Activated naive CD8-positive, alpha-beta T cell (primary cell): ENCODE measurements around the gene TRIM26.

Experiments used
- H3K27ac Mint-ChIP-seq: one replicate; pipeline ENCODE4 v1.8.0; 2021; ENCODE audit warnings: mixed read lengths
- H3K27me3 Mint-ChIP-seq: one replicate; pipeline ENCODE4 v1.8.0; 2021; ENCODE audit warnings: mixed read lengths
- H3K36me3 Mint-ChIP-seq: one replicate; pipeline ENCODE4 v1.8.0; 2021; ENCODE audit warnings: mixed read lengths
- H3K4me1 Mint-ChIP-seq: one replicate; pipeline ENCODE4 v1.8.0; 2021; ENCODE audit warnings: low read depth, mixed read lengths
- H3K4me3 Mint-ChIP-seq: one replicate; pipeline ENCODE4 v1.8.0; 2021; ENCODE audit warnings: mild to moderate bottlenecking, mixed read lengths
- H3K9me3 Mint-ChIP-seq: one replicate; pipeline ENCODE4 v1.8.0; 2021; ENCODE audit warnings: low read depth, mixed read lengths

Gene TRIM26

DNA sequence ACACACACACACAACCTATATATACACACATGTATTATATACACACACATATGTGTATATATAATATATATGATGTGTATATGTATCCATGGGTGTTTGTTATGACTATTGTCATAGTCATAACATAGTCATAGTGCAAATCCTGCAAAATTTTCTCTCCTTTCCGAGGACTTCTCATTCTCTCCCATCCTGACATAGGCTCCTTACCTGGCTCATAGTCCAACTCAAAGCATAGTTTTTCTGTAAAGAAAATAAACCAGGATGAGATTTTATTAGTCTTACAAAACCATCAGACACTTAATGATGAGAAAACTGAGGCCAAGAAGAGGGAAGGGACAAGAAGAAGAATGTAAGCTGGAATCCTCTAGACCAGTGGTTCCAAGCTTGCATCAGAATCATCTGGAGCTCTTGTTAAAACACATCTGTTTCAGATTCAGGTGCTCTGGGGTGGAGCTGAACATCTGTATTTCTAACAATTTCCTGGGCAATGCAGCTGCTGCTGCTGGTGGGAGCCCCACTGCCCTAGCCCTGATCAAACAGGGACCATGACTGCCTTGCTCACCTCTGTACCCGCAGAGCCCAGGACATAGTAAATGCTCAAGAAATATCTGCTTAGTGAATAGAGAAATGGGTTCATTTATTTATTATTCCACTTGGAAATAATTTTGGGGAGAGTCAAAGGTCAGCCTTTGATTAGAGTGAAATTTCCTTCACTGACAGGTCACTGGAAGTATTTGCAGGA, 57.5 kb downstream of the TRIM26 start:
- H3K9me3 Mint-ChIP-seq, result no peaks in the 10 kb centered on the region
- H3K27ac Mint-ChIP-seq, result no peak overlapping the region
- H3K4me3 Mint-ChIP-seq, result no peak overlapping the region
- no peaks in the 10 kb centered on the region for H3K36me3 Mint-ChIP-seq
- H3K4me1 Mint-ChIP-seq, result peaks cover 3% of the 10 kb centered on the region
- peaks cover 10% of the 10 kb centered on the region for H3K27me3 Mint-ChIP-seq

DNA sequence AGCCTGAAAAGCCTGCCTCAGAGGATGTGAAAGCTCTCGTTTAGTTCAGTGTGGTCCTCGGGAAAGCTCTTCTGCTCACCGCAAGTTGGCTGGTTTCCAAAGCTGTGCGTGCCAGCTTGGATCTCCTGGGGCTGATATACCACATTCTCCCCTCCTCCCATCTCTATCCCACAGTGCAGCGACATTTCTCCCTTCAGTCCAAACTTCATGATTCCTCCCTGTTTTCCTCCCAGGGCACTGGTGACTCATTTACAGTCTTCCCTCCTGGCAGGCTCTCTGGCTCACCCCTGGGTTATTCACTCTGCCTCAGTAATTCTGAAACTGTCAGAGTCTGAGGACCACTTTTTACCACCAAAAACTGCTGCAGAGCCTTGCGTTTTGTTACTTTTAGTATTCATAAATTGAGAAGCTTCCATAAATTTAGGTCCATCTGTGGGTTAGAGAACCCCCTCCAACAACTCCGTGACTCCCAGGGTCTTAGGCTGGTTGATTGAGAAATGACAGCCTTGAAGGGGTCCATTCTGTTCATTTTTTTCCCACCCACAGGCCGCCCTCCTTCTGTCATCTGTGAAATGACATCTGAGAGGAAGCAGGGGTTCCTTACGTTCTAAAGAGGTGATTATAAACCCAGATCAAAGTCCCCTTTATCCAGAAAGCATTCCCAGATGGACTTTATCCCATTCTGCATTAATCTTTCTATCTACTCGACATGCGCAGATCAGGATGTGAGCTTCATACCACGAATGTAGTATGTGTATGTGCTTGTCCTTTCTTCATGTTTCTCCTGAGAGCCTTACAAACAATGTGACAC, 58.3 kb downstream of the TRIM26 start:
- Mint-ChIP-seq H3K4me3 (no peak overlapping the region), H3K27ac (no peak overlapping the region), H3K36me3 (no peaks in the 10 kb centered on the region), H3K9me3 (no peaks in the 10 kb centered on the region), H3K4me1 (peaks cover 3% of the 10 kb centered on the region), H3K27me3 (peaks cover 15% of the 10 kb centered on the region)

DNA sequence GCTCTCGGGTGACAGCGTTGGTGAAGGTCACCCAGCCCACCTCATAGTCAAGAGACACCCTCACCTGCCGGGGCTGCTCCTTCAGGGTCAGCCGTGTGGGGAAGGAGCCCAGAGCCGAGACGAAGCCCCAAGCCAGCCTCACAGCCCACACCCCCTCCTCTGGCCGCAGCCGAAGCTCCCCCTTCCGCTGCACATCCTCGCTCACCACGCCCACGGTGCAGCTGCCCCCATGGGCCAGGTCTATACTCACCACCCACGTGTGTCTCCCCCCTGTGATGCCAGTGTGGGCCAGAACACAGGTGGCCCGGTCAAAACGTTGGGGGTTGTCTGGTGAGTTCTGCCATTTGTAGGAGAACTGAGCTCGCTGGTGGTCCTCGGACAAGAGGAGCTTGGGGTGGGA, 59.1 kb downstream of the TRIM26 start:
- no peaks in the 10 kb centered on the region for H3K36me3 Mint-ChIP-seq
- peaks cover 16% of the 10 kb centered on the region for H3K27me3 Mint-ChIP-seq
- H3K9me3 Mint-ChIP-seq, result no peaks in the 10 kb centered on the region
- peaks cover 3% of the 10 kb centered on the region for H3K4me1 Mint-ChIP-seq
- no peak overlapping the region for H3K27ac Mint-ChIP-seq
- no peak overlapping the region for H3K4me3 Mint-ChIP-seq

DNA sequence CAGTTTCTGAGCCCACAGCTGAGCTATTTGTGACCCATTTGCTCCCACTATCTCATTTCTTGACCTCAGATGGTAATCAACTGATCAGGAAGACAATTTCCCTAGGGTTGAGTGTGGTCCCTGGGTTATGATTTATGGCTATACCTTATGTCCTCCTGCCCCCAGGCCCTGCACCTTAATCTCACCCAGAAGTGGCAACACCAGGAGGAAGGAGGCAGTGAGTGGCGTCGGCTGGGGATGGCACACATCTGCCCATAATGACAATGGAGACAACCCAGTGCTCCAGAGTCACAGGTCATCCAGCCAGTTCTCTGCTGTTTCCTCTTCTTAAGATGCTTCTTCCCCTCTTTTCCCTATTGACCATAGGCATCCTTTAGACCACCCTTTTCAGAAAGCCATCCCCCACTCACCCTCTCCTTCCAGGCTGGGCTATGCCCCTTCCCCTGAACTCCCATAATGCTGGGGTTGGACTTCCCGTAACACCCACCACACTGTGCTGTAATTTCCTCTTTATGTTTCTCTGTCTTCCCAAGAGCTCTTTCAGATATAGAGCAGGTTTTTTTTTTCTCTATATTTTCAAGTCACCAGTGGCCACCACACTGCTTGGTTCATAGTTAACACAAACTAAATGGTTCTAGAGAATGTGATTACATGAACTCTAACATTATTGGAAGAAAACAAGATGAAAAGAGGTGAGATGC, 60.1 kb downstream of the TRIM26 start:
- H3K27me3 Mint-ChIP-seq, result peaks cover 18% of the 10 kb centered on the region
- no peaks in the 10 kb centered on the region for H3K9me3 Mint-ChIP-seq
- H3K27ac Mint-ChIP-seq, result no peak overlapping the region
- no peaks in the 10 kb centered on the region for H3K36me3 Mint-ChIP-seq
- peaks cover 3% of the 10 kb centered on the region for H3K4me1 Mint-ChIP-seq
- no peak overlapping the region for H3K4me3 Mint-ChIP-seq

DNA sequence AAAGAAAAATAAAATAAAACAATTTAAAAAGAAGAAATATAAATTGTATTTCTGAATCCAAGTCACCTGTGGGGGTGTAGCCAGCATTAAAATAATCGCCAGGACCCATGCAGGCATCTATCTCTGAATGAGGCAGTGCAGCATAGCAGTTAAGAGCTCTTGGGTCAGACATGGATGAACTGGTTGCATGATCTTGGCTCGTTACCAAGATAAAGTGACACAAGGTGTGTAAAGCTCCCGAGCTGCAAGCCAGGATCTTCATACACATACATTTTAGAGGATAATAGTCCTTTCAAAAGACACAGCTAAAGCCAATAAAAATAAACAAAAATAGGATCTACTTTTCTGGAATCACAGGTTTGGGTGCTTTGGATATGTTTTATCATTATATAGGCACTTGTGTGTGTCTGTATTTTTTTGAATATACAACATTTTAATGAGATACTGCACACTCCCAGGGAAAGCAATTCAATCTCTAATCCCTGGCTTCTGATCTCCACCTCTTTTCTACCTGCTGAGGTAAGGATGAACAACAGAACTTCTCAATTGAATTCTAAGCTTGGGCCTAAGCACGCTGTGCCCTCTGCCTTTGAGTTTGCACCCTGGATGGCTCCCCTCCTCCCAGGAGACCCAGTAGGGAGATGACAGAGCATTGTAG, 61.1 kb downstream of the TRIM26 start:
- no peaks in the 10 kb centered on the region for H3K9me3 Mint-ChIP-seq
- peaks cover 3% of the 10 kb centered on the region for H3K4me1 Mint-ChIP-seq
- H3K27me3 Mint-ChIP-seq, result peaks cover 25% of the 10 kb centered on the region
- H3K27ac Mint-ChIP-seq, result no peak overlapping the region
- no peaks in the 10 kb centered on the region for H3K36me3 Mint-ChIP-seq
- H3K4me3 Mint-ChIP-seq, result no peak overlapping the region

DNA sequence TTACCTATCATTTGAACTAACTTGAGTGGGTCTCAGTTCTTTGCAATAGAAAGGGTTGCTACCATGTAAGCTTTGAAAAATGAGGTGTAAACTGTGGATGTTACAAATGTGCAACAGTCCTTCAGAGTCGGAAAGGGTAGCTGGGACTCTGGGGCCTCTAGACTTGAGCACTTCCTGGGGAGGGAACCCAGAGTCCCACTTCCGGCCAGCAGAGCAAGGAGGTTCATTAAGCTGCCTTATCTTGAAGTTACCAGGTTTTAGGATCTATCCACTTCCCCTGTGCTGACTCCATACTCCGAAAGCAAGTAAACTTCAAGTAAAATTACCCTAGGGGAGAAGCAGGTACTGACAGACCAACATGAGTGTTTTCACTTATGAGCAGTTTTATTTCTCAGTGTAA, 61.6 kb downstream of the TRIM26 start:
- Mint-ChIP-seq H3K36me3 (no peaks in the 10 kb centered on the region), H3K9me3 (no peaks in the 10 kb centered on the region), H3K27ac (no peak overlapping the region), H3K4me1 (peaks cover 3% of the 10 kb centered on the region), H3K27me3 (peaks cover 25% of the 10 kb centered on the region), H3K4me3 (no peak overlapping the region)

DNA sequence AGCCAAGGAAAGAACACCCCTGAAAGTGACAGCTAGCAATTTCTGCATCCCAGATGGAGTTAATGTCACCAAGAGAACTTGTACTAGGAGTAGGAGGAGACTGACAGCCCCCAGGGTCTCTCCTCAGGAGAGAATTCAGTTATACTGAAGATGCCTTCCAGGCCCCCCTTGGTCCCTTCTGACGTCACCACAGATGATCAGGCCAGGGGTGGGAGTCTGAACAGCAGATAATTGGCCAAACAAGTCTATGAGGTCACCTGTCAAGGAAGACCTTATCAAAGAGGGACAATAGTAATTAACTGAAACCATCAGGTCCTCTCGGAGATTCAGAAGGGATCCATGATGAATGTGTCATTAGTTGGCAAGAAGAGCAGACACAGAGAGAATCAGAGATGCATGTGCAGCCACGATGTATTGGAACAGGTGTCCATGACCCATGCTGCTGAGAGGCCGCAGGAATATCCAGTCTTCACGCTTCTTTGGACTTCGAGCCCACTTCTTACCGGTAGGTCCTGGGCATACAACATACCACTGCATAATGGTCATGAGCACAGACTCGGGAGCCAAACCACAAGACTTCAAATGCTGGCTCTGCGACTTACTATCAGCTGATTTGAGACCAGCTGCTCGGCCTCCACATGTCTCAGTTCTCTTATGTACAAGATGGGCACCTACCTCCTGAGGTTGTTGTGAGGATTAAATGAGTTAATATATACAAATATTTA, 62.4 kb downstream of the TRIM26 start:
- Mint-ChIP-seq H3K27ac (no peak overlapping the region), H3K36me3 (no peaks in the 10 kb centered on the region), H3K27me3 (peaks cover 22% of the 10 kb centered on the region), H3K9me3 (no peaks in the 10 kb centered on the region), H3K4me1 (peaks cover 3% of the 10 kb centered on the region), H3K4me3 (no peak overlapping the region)

DNA sequence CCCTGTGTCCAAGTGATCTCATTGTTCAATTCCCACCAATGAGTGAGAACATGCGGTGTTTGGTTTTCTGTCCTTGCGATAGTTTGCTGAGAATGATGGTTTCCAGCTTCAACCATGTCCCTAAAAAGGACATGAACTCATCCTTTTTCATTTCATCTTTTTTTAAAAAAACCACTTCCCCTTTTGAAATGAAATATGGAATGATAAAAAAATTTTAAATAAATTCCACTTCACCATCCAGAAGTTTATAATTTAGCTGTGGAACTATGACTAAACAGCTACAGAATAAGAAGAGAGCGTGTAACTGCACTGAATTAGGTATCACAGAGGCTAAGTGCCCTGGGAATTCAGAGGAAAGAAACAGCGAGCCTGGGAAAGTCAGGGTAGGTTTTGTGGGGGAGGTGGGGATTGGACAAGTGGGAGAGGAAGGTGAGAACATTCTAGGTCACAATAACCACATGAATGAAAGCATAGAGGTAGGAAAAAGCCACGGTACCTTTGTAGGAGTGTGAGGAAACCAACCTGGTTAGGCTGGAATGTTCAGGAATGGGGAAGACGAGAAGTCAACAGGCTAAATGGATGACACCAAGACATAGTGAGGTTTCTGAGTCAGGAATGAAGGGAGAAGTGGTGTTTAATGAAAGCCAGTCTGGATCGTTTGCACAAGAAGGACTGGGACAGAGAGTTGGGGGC, 63.2 kb downstream of the TRIM26 start:
- Mint-ChIP-seq H3K27ac (no peak overlapping the region), H3K27me3 (peaks cover 22% of the 10 kb centered on the region), H3K4me3 (no peak overlapping the region), H3K9me3 (no peaks in the 10 kb centered on the region), H3K4me1 (peaks cover 3% of the 10 kb centered on the region), H3K36me3 (no peaks in the 10 kb centered on the region)

DNA sequence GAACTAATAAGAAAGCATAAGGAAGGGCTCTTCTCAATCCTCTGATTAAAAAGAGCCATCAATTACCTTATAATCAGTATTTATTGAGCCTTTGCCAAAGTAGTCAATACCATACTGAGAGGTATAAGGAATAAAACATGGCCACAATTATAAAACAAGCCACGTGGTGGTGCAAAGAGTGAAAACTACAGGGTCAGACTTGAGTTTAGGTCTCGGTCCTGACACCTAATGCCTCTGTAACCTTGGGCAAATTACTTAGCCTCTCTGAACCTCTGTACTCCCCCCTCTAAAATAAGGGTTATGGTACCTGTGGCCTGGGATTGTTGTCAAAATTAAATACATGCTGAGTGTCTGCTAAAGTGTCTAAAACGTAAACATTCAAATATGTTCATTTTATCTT, 64.0 kb downstream of the TRIM26 start:
- H3K4me1 Mint-ChIP-seq, result peaks cover 3% of the 10 kb centered on the region
- H3K4me3 Mint-ChIP-seq, result no peak overlapping the region
- no peaks in the 10 kb centered on the region for H3K36me3 Mint-ChIP-seq
- no peak overlapping the region for H3K27ac Mint-ChIP-seq
- no peaks in the 10 kb centered on the region for H3K9me3 Mint-ChIP-seq
- H3K27me3 Mint-ChIP-seq, result peaks cover 25% of the 10 kb centered on the region

DNA sequence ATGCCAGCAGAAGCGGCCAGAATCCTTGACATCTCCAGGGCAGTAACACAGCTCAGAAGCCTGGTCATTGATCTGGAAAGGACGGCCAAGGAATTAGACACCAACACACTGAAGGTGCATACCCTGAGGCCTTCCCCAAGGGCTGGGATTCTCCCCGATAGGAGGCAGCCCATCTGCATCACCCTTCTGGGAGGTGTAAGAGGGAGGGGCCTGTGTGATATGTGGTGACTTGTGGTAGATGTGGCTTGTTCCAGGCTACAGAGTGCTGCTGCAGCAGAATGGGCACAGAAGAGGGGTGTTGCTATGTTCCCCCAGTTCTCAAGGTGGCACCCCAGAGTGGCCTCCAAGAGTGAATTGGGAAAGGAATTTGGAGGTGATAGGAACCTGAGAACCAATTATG, 66.1 kb downstream of the TRIM26 start:
- H3K4me3 Mint-ChIP-seq, result no peak overlapping the region
- peaks cover 33% of the 10 kb centered on the region for H3K27me3 Mint-ChIP-seq
- peaks cover 3% of the 10 kb centered on the region for H3K4me1 Mint-ChIP-seq
- H3K36me3 Mint-ChIP-seq, result no peaks in the 10 kb centered on the region
- no peak overlapping the region for H3K27ac Mint-ChIP-seq
- H3K9me3 Mint-ChIP-seq, result no peaks in the 10 kb centered on the region

DNA sequence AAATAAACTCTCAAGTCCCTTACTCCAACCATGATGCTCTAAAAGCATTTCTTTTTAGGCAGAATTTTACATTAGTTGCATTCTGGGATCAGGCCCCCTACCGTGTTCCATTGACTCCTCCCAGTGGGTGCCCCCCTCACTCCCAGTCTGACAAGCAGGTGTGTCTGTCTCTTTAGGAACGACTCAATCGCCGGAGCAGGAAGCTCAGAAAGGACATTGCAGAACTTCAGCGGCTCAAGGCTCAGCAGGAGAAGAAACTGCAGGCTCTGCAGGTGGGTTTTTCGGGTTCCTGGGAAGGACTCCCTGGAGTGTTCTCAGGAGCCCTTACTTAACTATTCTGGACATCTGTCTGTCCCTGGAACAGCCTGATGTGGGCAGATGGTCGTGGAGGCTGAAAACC, 67.4 kb downstream of the TRIM26 start:
- H3K27ac Mint-ChIP-seq, result no peak overlapping the region

DNA sequence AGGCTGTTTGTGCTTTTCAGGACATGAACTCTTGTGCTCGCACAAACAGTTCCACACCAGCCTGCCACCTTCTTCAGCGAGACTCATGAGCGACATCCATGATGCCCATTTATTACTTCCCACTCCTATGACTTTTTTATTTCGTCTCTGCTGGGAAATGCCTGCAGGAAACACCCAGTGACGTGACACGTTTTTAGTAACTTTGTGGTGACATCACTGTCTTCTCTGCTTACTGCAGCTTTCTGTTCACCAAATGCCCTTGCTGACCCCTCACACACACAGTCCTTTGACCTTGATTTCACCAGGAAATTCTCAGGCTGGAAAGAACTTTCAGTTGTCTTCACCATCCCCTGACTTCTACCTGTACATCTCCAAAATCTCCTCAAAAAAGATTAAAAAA, 68.4 kb downstream of the TRIM26 start:
- no peak overlapping the region for H3K27ac Mint-ChIP-seq
- no peaks in the 10 kb centered on the region for H3K36me3 Mint-ChIP-seq
- H3K4me3 Mint-ChIP-seq, result no peak overlapping the region
- H3K9me3 Mint-ChIP-seq, result no peaks in the 10 kb centered on the region
- H3K27me3 Mint-ChIP-seq, result peaks cover 38% of the 10 kb centered on the region
- H3K4me1 Mint-ChIP-seq, result no peaks in the 10 kb centered on the region

More for the DNA sequence above, 67.4 kb downstream of the TRIM26 start:
- no peaks in the 10 kb centered on the region for H3K9me3 Mint-ChIP-seq
- no peaks in the 10 kb centered on the region for H3K4me1 Mint-ChIP-seq
- no peaks in the 10 kb centered on the region for H3K36me3 Mint-ChIP-seq
- H3K4me3 Mint-ChIP-seq, result no peak overlapping the region
- H3K27me3 Mint-ChIP-seq, result peaks cover 41% of the 10 kb centered on the region

DNA sequence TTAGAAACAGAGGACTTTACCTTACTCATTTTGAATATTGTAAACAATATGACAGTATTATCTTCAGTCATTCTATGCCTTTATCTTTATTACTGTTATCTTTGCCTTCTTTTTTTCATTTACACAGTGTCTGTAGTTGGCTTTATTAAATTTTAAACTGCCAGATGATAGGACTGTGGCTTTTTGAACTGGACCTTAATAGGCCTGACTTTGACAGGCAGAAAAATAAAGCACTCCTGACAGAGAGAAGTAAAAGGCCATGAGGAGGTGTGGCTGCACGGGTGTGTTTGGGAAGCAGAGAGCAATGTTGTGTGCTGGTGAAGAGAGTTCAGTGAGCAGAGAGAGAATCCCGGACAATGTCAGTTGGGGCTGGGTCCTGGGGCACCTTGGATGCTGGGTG, 69.4 kb downstream of the TRIM26 start:
- Mint-ChIP-seq H3K9me3 (no peaks in the 10 kb centered on the region), H3K36me3 (no peaks in the 10 kb centered on the region), H3K4me1 (no peaks in the 10 kb centered on the region), H3K27me3 (peaks cover 38% of the 10 kb centered on the region), H3K4me3 (no peak overlapping the region), H3K27ac (no peak overlapping the region)

DNA sequence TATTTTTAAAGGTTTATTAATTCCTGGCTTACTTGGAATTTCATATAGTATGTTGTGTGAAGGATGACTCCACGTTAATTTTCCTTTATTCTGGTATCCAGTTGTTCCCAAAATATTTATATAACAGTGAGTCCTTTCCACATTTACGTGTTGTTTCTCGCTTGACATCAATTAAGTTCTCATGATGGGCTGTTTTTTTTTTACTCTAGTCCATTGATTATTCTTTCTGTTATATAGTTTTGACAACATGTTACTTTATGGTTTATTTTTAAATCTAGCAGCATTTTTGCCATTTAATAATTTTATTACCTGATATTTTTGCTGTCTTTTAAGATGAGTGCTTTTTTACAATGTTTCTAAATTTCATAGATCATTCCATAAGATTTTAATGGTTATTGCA, 70.5 kb downstream of the TRIM26 start:
- no peaks in the 10 kb centered on the region for H3K9me3 Mint-ChIP-seq
- H3K4me1 Mint-ChIP-seq, result no peaks in the 10 kb centered on the region
- H3K36me3 Mint-ChIP-seq, result no peaks in the 10 kb centered on the region
- H3K4me3 Mint-ChIP-seq, result no peak overlapping the region
- peaks cover 33% of the 10 kb centered on the region for H3K27me3 Mint-ChIP-seq
- H3K27ac Mint-ChIP-seq, result no peak overlapping the region
